HepG2 (cell line): Measurements from ENCODE around the gene PSMG3.

Experiments used
- EZH2 ChIP-seq: conservative IDR thresholded peaks from 2 replicates; pipeline ENCODE4 v1.6.1; 2012; ENCODE audit warnings: mild to moderate bottlenecking, low read depth, low read length, moderate library complexity
- FOXK1 ChIP-seq: sonication (generic); formaldehyde crosslinking; IDR thresholded peaks from 2 replicates; pipeline ENCODE4 v1.4.0; 2020; ENCODE audit warnings: low read depth, missing genetic modification reagents, borderline replicate concordance
- HOMEZ ChIP-seq: IDR thresholded peaks from 2 replicates; pipeline ENCODE4 v1.6.1; 2016; ENCODE audit warnings: low read depth
- SATB2 ChIP-seq: sonication (generic); formaldehyde crosslinking; IDR thresholded peaks from 2 replicates; pipeline ENCODE4 v1.5.0; 2020; ENCODE audit warnings: missing genetic modification reagents
- TBP ChIP-seq: sonication (generic); formaldehyde crosslinking; IDR thresholded peaks from 2 replicates; pipeline ENCODE4 v1.5.0; 2020; ENCODE audit warnings: missing genetic modification reagents
- ZBTB7A ChIP-seq: sonication (generic); formaldehyde crosslinking; IDR thresholded peaks from 2 replicates; pipeline ENCODE4 v1.8.0; 2022; ENCODE audit warnings: mild to moderate bottlenecking, missing genetic modification reagents
- ZNF790 ChIP-seq: sonication (generic); formaldehyde crosslinking; IDR thresholded peaks from 2 replicates; pipeline ENCODE4 v1.8.0; 2022; ENCODE audit warnings: missing genetic modification reagents, mild to moderate bottlenecking, borderline replicate concordance
- ZNF816 ChIP-seq: sonication (generic); formaldehyde crosslinking; IDR thresholded peaks from 2 replicates; pipeline ENCODE4 v1.8.0; 2022; ENCODE audit warnings: missing genetic modification reagents, mild to moderate bottlenecking, borderline replicate concordance
- TF ChIP-seq, protein P1 (sequence below): sonication (generic); formaldehyde crosslinking; IDR thresholded peaks from 2 replicates; pipeline ENCODE4 v1.5.0; 2020; ENCODE audit warnings: mild to moderate bottlenecking, missing genetic modification reagents, moderate library complexity

- TF ChIP-seq SATB2 (CRISPR knock-in tag) (no peak), ZBTB7A (CRISPR knock-in tag) (no peak), ZNF790 (CRISPR knock-in tag) (no peak), HOMEZ (no peak), EZH2 (no peak), FOXK1 (CRISPR knock-in tag) (no peak), TBP (CRISPR knock-in tag) (no peak), ZNF816 (CRISPR knock-in tag) (no peak)
- TF ChIP-seq, protein P1, sequence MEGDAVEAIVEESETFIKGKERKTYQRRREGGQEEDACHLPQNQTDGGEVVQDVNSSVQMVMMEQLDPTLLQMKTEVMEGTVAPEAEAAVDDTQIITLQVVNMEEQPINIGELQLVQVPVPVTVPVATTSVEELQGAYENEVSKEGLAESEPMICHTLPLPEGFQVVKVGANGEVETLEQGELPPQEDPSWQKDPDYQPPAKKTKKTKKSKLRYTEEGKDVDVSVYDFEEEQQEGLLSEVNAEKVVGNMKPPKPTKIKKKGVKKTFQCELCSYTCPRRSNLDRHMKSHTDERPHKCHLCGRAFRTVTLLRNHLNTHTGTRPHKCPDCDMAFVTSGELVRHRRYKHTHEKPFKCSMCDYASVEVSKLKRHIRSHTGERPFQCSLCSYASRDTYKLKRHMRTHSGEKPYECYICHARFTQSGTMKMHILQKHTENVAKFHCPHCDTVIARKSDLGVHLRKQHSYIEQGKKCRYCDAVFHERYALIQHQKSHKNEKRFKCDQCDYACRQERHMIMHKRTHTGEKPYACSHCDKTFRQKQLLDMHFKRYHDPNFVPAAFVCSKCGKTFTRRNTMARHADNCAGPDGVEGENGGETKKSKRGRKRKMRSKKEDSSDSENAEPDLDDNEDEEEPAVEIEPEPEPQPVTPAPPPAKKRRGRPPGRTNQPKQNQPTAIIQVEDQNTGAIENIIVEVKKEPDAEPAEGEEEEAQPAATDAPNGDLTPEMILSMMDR = peak; percentile 96
Observed at GRCh38 chr7:1579481-1580421, 9.9 kb upstream of the PSMG3 start.
